ENCODE results near the gene CYB5RL.

CYB5RL gene

GRCh38 chr1:54158071-54158470 is 41.8 kb downstream of the CYB5RL start:
- no peak overlapping the region for H3K4me2 ChIP-seq (ENCODE audit: low read length)

DNA sequence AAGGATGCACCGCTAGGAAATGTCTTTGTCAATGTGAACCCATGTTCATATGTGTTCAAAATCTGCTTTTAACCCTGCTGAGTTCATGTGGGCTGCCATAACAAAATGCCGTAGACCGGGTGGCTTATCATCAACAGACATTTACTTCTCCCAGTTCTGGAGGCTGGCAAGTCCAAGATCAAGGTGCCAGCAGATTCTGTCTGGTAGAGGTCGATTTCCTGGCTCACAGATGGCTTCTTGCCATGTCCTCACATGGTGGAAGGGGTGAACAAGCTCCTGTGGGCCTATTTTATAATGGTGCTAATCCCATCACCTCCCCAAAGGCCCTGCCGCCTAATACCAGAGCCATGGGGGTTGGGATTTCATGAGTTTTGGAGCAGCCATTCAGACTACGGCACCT is 42.4 kb downstream of the CYB5RL start:
- no peak overlapping the region for H2AFZ ChIP-seq (ENCODE audit: low read depth, low read length)
- no peaks in the 10 kb centered on the region for H3K9me3 ChIP-seq (ENCODE audit: insufficient read depth, low read length)
- no peaks in the 10 kb centered on the region for H4K20me1 ChIP-seq (ENCODE audit: insufficient read depth, low read length)
- H3K79me2 ChIP-seq (ENCODE audit: low read length) = no peaks in the 10 kb centered on the region
- no peak overlapping the region for H3K4me2 ChIP-seq (ENCODE audit: low read length)
- no peak overlapping the region for H3K4me3 ChIP-seq (ENCODE audit: low read length)
- TF ChIP-seq CTCF (IDR thresholded peaks at IDR 0.05; ENCODE audit: low read depth, low read length) (no peak), EZH2phosphoT487 (IDR thresholded peaks at IDR 0.05; ENCODE audit: low read depth) (no peak)
- no peaks in the 10 kb centered on the region for H3K36me3 ChIP-seq (replicated peaks; ENCODE audit: low read depth, low read length)
- no peak overlapping the region for H3K9ac ChIP-seq (ENCODE audit: low read length)
- H3K27me3 ChIP-seq (ENCODE audit: low read depth, low read length) = no peaks in the 10 kb centered on the region
- no peaks in the 10 kb centered on the region for H3K4me1 ChIP-seq (ENCODE audit: low read length)
- no peak overlapping the region for H3K27ac ChIP-seq (ENCODE audit: low read length)

More at GRCh38 chr1:54158071-54158470, 41.8 kb downstream of the CYB5RL start:
- Histone ChIP-seq H2AFZ (ENCODE audit: low read depth, low read length) (no peak overlapping the region), H3K36me3 (replicated peaks; ENCODE audit: low read depth, low read length) (no peaks in the 10 kb centered on the region), H3K9ac (ENCODE audit: low read length) (no peak overlapping the region), H4K20me1 (ENCODE audit: insufficient read depth, low read length) (no peaks in the 10 kb centered on the region), H3K9me3 (ENCODE audit: insufficient read depth, low read length) (no peaks in the 10 kb centered on the region), H3K4me3 (ENCODE audit: low read length) (no peak overlapping the region), H3K4me1 (ENCODE audit: low read length) (no peaks in the 10 kb centered on the region), H3K27ac (ENCODE audit: low read length) (no peak overlapping the region), H3K79me2 (ENCODE audit: low read length) (no peaks in the 10 kb centered on the region), H3K27me3 (ENCODE audit: low read depth, low read length) (no peaks in the 10 kb centered on the region)
- no peak for TF ChIP-seq EZH2phosphoT487 (IDR thresholded peaks at IDR 0.05; ENCODE audit: low read depth)
- no peak for TF ChIP-seq CTCF (IDR thresholded peaks at IDR 0.05; ENCODE audit: low read depth, low read length)

DNA sequence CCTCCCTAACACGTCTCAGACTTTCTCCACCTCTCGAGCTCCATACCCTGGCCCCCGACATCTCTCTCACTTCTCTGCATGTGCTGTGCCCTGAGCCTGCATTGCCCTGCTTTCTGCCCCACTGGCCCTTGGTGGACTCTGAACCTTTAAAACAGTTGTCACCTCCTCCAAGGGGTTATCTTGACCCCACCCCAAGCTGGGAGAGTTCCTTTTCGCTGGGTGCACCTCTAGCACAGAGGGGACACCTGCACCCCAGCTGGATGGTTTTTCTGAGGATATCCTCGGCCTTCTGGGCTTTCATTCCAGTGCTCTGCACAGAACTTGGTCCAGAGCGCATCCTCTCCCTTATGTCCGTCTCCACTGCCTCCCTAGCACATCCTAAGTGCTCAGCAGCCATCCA is 42.8 kb downstream of the CYB5RL start:
- H3K36me3 ChIP-seq (replicated peaks; ENCODE audit: low read depth, low read length) = no peaks in the 10 kb centered on the region
- H3K9ac ChIP-seq (ENCODE audit: low read length) = no peak overlapping the region
- TF ChIP-seq EZH2phosphoT487 (IDR thresholded peaks at IDR 0.05; ENCODE audit: low read depth) (no peak), CTCF (IDR thresholded peaks at IDR 0.05; ENCODE audit: low read depth, low read length) (no peak)
- H2AFZ ChIP-seq (ENCODE audit: low read depth, low read length) = no peak overlapping the region
- no peak overlapping the region for H3K4me3 ChIP-seq (ENCODE audit: low read length)
- no peaks in the 10 kb centered on the region for H3K9me3 ChIP-seq (ENCODE audit: insufficient read depth, low read length)
- H3K27ac ChIP-seq (ENCODE audit: low read length) = no peak overlapping the region
- no peaks in the 10 kb centered on the region for H3K79me2 ChIP-seq (ENCODE audit: low read length)
- H4K20me1 ChIP-seq (ENCODE audit: insufficient read depth, low read length) = no peaks in the 10 kb centered on the region
- no peaks in the 10 kb centered on the region for H3K27me3 ChIP-seq (ENCODE audit: low read depth, low read length)
- H3K4me2 ChIP-seq (ENCODE audit: low read length) = no peak overlapping the region
- H3K4me1 ChIP-seq (ENCODE audit: low read length) = no peaks in the 10 kb centered on the region

DNA sequence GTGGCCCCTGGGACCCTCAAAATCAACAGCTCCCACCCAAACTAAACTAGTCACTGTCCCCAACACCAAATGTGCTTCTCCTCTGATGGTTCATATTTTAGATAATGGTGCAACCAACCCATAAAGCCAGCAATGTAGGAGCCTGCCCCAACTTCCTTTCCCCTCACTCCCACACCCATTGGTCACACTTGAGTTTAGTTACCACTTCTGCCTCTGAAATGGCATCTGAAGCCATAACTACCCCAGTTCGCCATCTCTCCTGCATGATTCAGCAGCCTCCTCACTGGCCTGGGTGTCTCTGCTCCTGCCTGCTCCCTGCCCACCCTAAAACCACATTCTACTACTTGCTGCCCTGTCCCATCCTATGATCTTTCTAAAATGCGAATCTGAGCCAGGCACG is 43.6 kb downstream of the CYB5RL start:
- Histone ChIP-seq H3K9ac (ENCODE audit: low read length) (no peak overlapping the region), H3K9me3 (ENCODE audit: insufficient read depth, low read length) (no peaks in the 10 kb centered on the region), H3K4me3 (ENCODE audit: low read length) (no peak overlapping the region), H3K4me1 (ENCODE audit: low read length) (no peaks in the 10 kb centered on the region), H2AFZ (ENCODE audit: low read depth, low read length) (no peak overlapping the region), H3K4me2 (ENCODE audit: low read length) (no peak overlapping the region), H3K79me2 (ENCODE audit: low read length) (no peaks in the 10 kb centered on the region), H3K27ac (ENCODE audit: low read length) (no peak overlapping the region), H4K20me1 (ENCODE audit: insufficient read depth, low read length) (no peaks in the 10 kb centered on the region), H3K36me3 (replicated peaks; ENCODE audit: low read depth, low read length) (no peaks in the 10 kb centered on the region), H3K27me3 (ENCODE audit: low read depth, low read length) (no peaks in the 10 kb centered on the region)
- no peak for TF ChIP-seq CTCF (IDR thresholded peaks at IDR 0.05; ENCODE audit: low read depth, low read length)
- TF ChIP-seq EZH2phosphoT487 (IDR thresholded peaks at IDR 0.05; ENCODE audit: low read depth) = no peak

Data from OCI-LY3 (cell line).